Activated CD4-positive, alpha-beta T cell treated with anti-CD3 and anti-CD28 coated beads for 1 hour (primary cell): Measurements from ENCODE around the gene LCN12.

ENCODE experiments used
- DNase-seq: peaks from one replicate; pipeline ENCODE4 v3.0.0-alpha.2; 2020

LCN12 gene

GRCh38 chr9:136958898-136959850, 7.1 kb downstream of the LCN12 start:
- DNase-seq = no peak

- DNase-seq = no peak
Observed at GRCh38 chr9:136960212-136960937, 8.3 kb downstream of the LCN12 start.

GRCh38 chr9:136960938-136961275, 8.8 kb downstream of the LCN12 start:
- no peak for DNase-seq

- DNase-seq = no peak
Observed at GRCh38 chr9:136961279-136962065, 9.4 kb downstream of the LCN12 start.

- no peak for DNase-seq
Observed at GRCh38 chr9:136962163-136962562, 10.1 kb downstream of the LCN12 start.

GRCh38 chr9:136962701-136963248, 10.7 kb downstream of the LCN12 start:
- no peak for DNase-seq

- DNase-seq = no peak
Observed at GRCh38 chr9:136963341-136963740, 11.3 kb downstream of the LCN12 start.

- DNase-seq = no peak
Observed at GRCh38 chr9:136963751-136964150, 11.7 kb downstream of the LCN12 start.

- DNase-seq = no peak
Observed at GRCh38 chr9:136964171-136964689, 12.2 kb downstream of the LCN12 start.

GRCh38 chr9:136964833-136965422, 12.9 kb downstream of the LCN12 start:
- DNase-seq = no peak

- no peak for DNase-seq
Observed at GRCh38 chr9:136965771-136966484, 13.9 kb downstream of the LCN12 start.

- DNase-seq = no peak
Observed at GRCh38 chr9:136968333-136969127, 16.5 kb downstream of the LCN12 start.

GRCh38 chr9:136969150-136969549, 17.1 kb downstream of the LCN12 start:
- DNase-seq = no peak

- DNase-seq = no peak
Observed at GRCh38 chr9:136969774-136970173, 17.7 kb downstream of the LCN12 start.

- no peak for DNase-seq
Observed at GRCh38 chr9:136970361-136970760, 18.3 kb downstream of the LCN12 start.

- DNase-seq = no peak
Observed at GRCh38 chr9:136971746-136972145, 19.7 kb downstream of the LCN12 start.

GRCh38 chr9:136972335-136972734, 20.3 kb downstream of the LCN12 start:
- no peak for DNase-seq

GRCh38 chr9:136972743-136973142, 20.7 kb downstream of the LCN12 start:
- DNase-seq = no peak

- no peak for DNase-seq
Observed at GRCh38 chr9:136973618-136974617, 21.8 kb downstream of the LCN12 start.
